Activated CD4-positive, alpha-beta T cell treated with anti-CD3 and anti-CD28 coated beads, Interleukin-2, amount 10 ng/mL, durations not matched to agents 24 days and 14 days (primary cell): ENCODE data around the gene USF3. TPM values are rescaled to one million over a fixed set of nuclear protein-coding genes. Genes with fewer than 3 reads are reported as not detected.
A peak's percentile ranks its signal among the peaks of the same experiment; 100 is the strongest.

ENCODE experiments used
- DNase-seq: peaks from one replicate; pipeline ENCODE4 v3.0.0; 2022
- H3K27ac Mint-ChIP-seq: one replicate; pipeline ENCODE4 v1.8.0; 2022; ENCODE audit warnings: mild to moderate bottlenecking, mixed read lengths
- H3K27me3 Mint-ChIP-seq: one replicate; pipeline ENCODE4 v1.8.0; 2022; ENCODE audit warnings: mixed read lengths
- H3K36me3 Mint-ChIP-seq: one replicate; pipeline ENCODE4 v1.8.0; 2022; ENCODE audit warnings: low read depth, mild to moderate bottlenecking, mixed read lengths
- H3K4me1 Mint-ChIP-seq: one replicate; pipeline ENCODE4 v1.8.0; 2021; ENCODE audit warnings: mixed read lengths
- H3K4me3 Mint-ChIP-seq: one replicate; pipeline ENCODE4 v1.8.0; 2022; ENCODE audit warnings: mild to moderate bottlenecking, moderate library complexity, mixed read lengths
- H3K9me3 Mint-ChIP-seq: one replicate; pipeline ENCODE4 v1.8.0; 2021; ENCODE audit warnings: mixed read lengths
- intact Hi-C: fragments of 100-400 bp; cut with micrococcal nuclease; formaldehyde crosslinking; loops from one replicate; pipeline ENCODE4 v1.15.1; 2023
- total RNA-seq: library from RNA; stranded (reverse); gene quantifications from 2 replicates; pipeline ENCODE4 v1.2.3, GENCODE V29; 2022

USF3 gene, protein sequence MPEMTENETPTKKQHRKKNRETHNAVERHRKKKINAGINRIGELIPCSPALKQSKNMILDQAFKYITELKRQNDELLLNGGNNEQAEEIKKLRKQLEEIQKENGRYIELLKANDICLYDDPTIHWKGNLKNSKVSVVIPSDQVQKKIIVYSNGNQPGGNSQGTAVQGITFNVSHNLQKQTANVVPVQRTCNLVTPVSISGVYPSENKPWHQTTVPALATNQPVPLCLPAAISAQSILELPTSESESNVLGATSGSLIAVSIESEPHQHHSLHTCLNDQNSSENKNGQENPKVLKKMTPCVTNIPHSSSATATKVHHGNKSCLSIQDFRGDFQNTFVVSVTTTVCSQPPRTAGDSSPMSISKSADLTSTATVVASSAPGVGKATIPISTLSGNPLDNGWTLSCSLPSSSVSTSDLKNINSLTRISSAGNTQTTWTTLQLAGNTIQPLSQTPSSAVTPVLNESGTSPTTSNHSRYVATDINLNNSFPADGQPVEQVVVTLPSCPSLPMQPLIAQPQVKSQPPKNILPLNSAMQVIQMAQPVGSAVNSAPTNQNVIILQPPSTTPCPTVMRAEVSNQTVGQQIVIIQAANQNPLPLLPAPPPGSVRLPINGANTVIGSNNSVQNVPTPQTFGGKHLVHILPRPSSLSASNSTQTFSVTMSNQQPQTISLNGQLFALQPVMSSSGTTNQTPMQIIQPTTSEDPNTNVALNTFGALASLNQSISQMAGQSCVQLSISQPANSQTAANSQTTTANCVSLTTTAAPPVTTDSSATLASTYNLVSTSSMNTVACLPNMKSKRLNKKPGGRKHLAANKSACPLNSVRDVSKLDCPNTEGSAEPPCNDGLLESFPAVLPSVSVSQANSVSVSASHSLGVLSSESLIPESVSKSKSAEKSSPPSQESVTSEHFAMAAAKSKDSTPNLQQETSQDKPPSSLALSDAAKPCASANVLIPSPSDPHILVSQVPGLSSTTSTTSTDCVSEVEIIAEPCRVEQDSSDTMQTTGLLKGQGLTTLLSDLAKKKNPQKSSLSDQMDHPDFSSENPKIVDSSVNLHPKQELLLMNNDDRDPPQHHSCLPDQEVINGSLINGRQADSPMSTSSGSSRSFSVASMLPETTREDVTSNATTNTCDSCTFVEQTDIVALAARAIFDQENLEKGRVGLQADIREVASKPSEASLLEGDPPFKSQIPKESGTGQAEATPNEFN (N-terminal part only)
- total RNA-seq = 12.9 and 14.2 TPM in 2 replicates

DNA sequence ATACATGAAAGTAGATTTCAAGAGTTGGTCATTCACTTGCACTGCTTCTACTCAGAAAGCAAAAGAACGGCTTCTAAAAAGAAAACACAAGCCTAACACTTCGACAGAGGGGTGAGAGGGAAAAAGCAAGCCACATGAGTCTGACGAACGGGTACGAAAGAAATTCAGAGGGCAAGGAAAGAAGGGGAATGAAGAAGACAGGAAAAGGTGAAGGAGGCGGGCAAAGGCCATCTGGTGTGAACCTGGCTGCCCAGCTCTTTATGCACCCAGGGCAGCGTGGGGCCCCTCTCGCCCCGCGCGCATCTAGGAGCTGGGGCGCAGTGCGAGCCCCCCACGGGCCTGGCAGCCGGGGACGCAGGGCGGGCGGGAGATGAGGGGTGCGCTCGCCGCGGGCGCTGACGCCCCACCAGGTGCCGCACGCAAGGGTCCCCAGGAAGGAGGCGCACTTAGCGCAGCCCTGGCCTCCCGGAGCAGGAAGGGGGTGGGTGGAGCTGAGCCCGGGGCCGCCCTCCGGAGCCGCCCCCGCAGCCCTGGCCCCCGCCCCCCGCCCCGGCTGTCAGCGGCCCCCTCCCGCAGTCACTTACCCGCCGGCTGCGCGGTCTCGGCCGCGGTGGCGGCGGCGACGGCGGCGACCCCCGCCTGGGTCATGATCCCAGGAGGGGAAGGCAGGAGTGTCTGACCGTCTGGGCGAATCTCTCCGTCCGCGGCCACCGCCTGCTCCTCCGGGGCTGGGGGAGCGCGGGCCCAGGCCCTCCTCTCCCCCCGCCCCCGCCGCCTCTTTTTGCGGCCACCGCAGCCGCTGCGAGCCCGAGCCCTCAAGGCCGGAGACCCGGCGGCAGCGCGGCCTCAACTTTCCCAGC lies at the start of gene USF3:
Gene USF3 (minus strand): TSS at position 857 of the 860 bp plus-strand sequence. CDS start 21,764 bp downstream, outside the sequence.
- peaks cover 27% of the 10 kb centered on the region for H3K4me1 Mint-ChIP-seq
- no peaks in the 10 kb centered on the region for H3K27me3 Mint-ChIP-seq
- H3K4me3 Mint-ChIP-seq = peak within 1 kb of the TSS; percentile 90
- intact Hi-C loops = loop anchor here (1.0 to 5.0 kb wide), 8 partner anchors 51 to 1451 kb away; partner anchors contain the start of genes ATP6V1A, CCDC191, QTRT2 and SIDT1
- no peaks in the 10 kb centered on the region for H3K9me3 Mint-ChIP-seq
- peak within 1 kb of the TSS; percentile 95 for H3K27ac Mint-ChIP-seq
- peaks cover 10% of the 10 kb centered on the region for H3K36me3 Mint-ChIP-seq
- DNase-seq = peak; percentile 94

DNA sequence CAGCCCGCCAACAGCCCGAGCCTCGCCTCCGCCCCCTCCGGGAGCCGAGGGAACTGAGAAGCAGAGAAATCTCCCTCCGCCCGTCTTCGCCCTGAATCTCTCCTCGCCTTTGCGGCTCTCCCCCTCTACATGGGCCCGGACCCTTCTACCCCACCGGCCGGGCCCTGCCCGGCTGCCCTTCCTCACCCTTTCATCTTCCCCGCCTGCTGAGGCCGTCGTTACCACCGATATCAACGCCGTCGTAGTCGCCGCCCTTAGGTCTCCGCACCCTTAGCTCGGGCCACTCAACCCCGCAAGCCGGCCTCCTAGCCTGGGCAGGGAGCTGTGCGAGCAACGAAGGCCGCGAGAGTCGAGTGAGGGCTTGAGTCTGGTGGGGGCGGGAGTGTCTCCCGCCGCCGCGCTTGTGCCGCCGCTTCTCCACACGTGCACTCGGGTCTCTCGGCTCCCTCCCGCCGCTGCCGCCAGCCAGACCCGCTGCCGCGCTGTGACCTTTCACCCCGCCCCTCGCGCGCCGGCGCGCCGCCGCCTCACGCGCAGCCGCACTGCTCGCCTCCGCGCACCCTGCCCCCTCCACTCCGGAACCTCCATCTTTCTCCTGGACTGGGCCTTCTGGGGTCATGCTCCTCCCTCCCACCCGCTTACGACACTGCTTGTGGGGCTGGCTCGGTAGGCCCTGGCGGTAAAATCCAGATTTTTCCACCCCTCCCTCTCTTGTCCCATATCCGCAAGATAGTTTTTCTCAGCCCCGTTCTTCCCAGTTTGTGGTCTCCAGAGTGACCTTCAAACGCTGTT lies 49.5 kb upstream of the USF3 start, which contains the start of gene NAA50:
Gene NAA50 (minus strand): TSS at position 494 of the 792 bp plus-strand sequence. CDS start 300 bp downstream, at position 194.
- peak; percentile 96 for DNase-seq
- Mint-ChIP-seq H3K9me3 (no peaks in the 10 kb centered on the region), H3K36me3 (peaks cover 22% of the 10 kb centered on the region), H3K4me1 (peaks cover 60% of the 10 kb centered on the region), H3K27me3 (no peaks in the 10 kb centered on the region), H3K4me3 (peak within 1 kb of the TSS; percentile 89), H3K27ac (peak within 1 kb of the TSS; percentile 99)
- intact Hi-C loops = loop anchor here (1.0 to 10.0 kb wide), 12 partner anchors 10 to 1183 kb away; partner anchors contain the start of genes CCDC191, QTRT2, SLC35A5 and SPICE1

GRCh38 chr3:113744941-113745755 lies 48.7 kb upstream of the USF3 start:
- peak; percentile 93 for DNase-seq
- no peaks in the 10 kb centered on the region for H3K27me3 Mint-ChIP-seq
- H3K4me1 Mint-ChIP-seq = peaks cover 62% of the 10 kb centered on the region
- intact Hi-C loops = loop anchor here (1.0 to 10.0 kb wide), 11 partner anchors 9 to 773 kb away; partner anchors contain the start of genes CCDC191, QTRT2, SPICE1 and ZDHHC23
- peaks cover 22% of the 10 kb centered on the region for H3K36me3 Mint-ChIP-seq
- peak overlapping the region; percentile 99 for H3K27ac Mint-ChIP-seq
- no peaks in the 10 kb centered on the region for H3K9me3 Mint-ChIP-seq
- peak overlapping the region; percentile 89 for H3K4me3 Mint-ChIP-seq

- intact Hi-C loops = loop anchor here (10.0 kb wide), 1 partner anchor 582 kb away; no protein-coding TSS in a partner anchor
- peaks cover 53% of the 10 kb centered on the region for H3K4me1 Mint-ChIP-seq
- H3K27me3 Mint-ChIP-seq = no peaks in the 10 kb centered on the region
- no peak for DNase-seq
- no peak overlapping the region for H3K27ac Mint-ChIP-seq
- H3K36me3 Mint-ChIP-seq = peaks cover 22% of the 10 kb centered on the region
- peak overlapping the region; percentile 89 for H3K4me3 Mint-ChIP-seq
- H3K9me3 Mint-ChIP-seq = no peaks in the 10 kb centered on the region
Measured at GRCh38 chr3:113743006-113743630, 46.7 kb upstream of the USF3 start.

- DNase-seq = no peak
- peaks cover 22% of the 10 kb centered on the region for H3K36me3 Mint-ChIP-seq
- H3K4me3 Mint-ChIP-seq = no peak overlapping the region
- intact Hi-C loops = loop anchor here (10.0 kb wide), 1 partner anchor 583 kb away; no protein-coding TSS in a partner anchor
- peaks cover 59% of the 10 kb centered on the region for H3K4me1 Mint-ChIP-seq
- H3K9me3 Mint-ChIP-seq = no peaks in the 10 kb centered on the region
- H3K27ac Mint-ChIP-seq = no peak overlapping the region
- no peaks in the 10 kb centered on the region for H3K27me3 Mint-ChIP-seq
Measured at GRCh38 chr3:113741620-113742019, 45.2 kb upstream of the USF3 start.

- DNase-seq = no peak
- Mint-ChIP-seq H3K9me3 (no peaks in the 10 kb centered on the region), H3K27ac (no peak overlapping the region), H3K4me1 (peaks cover 59% of the 10 kb centered on the region), H3K27me3 (no peaks in the 10 kb centered on the region), H3K4me3 (no peak overlapping the region), H3K36me3 (peaks cover 22% of the 10 kb centered on the region)
- intact Hi-C loops = loop anchor here (10.0 kb wide), 1 partner anchor 584 kb away; no protein-coding TSS in a partner anchor
Measured at GRCh38 chr3:113741086-113741485, 44.6 kb upstream of the USF3 start.

DNA sequence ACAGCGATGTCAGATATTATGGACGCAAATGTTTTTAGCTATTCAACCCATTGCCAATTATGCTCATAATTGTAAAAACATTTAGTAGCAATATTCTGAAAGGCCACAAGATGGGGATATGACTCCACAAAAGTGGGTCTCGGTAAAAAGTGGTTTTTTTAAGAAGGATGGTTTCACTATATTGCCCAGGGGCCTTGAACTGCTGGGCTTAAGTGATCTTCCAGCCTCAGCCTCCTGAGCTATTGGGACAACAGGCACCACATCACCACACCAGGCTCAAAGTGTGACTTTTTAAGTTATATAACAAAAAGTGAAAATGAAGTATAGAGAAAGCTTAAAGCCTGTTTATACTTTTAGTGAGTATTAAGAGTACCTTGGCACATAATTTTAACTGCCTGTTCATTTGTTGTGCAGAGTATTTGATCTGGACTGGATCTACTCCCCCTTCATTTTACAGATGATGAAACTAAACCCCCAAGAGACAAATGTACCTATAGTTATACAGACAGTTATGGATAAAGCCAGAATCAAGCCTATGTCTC lies 40.2 kb upstream of the USF3 start:
- no peaks in the 10 kb centered on the region for H3K27me3 Mint-ChIP-seq
- peaks cover 5% of the 10 kb centered on the region for H3K36me3 Mint-ChIP-seq
- peak; percentile 81 for DNase-seq
- intact Hi-C loops = loop anchor here (1.0 to 5.0 kb wide), 5 partner anchors 9 to 416 kb away; partner anchors contain the start of gene GRAMD1C
- peak overlapping the region; percentile 20 for H3K27ac Mint-ChIP-seq
- H3K4me1 Mint-ChIP-seq = peaks cover 43% of the 10 kb centered on the region
- H3K9me3 Mint-ChIP-seq = no peaks in the 10 kb centered on the region
- no peak overlapping the region for H3K4me3 Mint-ChIP-seq

GRCh38 chr3:113731694-113732093 lies 35.3 kb upstream of the USF3 start:
- peaks cover 19% of the 10 kb centered on the region for H3K36me3 Mint-ChIP-seq

DNA sequence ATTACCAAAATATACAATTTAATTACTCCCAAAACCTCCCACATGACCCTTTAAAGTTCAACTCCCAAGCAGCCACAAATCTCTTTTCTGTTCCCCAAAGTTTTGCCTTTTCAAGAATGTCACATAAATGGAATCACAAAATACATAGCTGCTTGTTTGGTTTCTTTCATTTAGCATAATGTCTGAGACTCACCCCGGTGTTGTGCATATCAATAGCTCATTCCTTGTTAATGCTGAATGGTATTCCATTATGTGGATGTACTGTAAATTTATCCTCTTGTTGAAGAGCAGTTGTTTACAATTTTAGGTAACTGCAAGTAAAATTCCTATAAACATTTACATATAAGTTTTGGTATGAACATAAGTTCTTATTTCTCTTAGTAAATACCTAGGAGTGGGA lies 34.1 kb upstream of the USF3 start:
- DNase-seq = no peak
- H3K9me3 Mint-ChIP-seq = no peaks in the 10 kb centered on the region
- no peak overlapping the region for H3K4me3 Mint-ChIP-seq
- intact Hi-C loops = no loop called here
- peaks cover 20% of the 10 kb centered on the region for H3K4me1 Mint-ChIP-seq
- H3K27ac Mint-ChIP-seq = no peak overlapping the region
- H3K36me3 Mint-ChIP-seq = peaks cover 21% of the 10 kb centered on the region
- H3K27me3 Mint-ChIP-seq = no peaks in the 10 kb centered on the region

More at GRCh38 chr3:113731694-113732093, 35.3 kb upstream of the USF3 start:
- H3K27ac Mint-ChIP-seq = no peak overlapping the region
- H3K4me3 Mint-ChIP-seq = no peak overlapping the region
- peaks cover 24% of the 10 kb centered on the region for H3K4me1 Mint-ChIP-seq
- DNase-seq = no peak
- intact Hi-C loops = no loop called here
- H3K27me3 Mint-ChIP-seq = no peaks in the 10 kb centered on the region
- no peaks in the 10 kb centered on the region for H3K9me3 Mint-ChIP-seq

DNA sequence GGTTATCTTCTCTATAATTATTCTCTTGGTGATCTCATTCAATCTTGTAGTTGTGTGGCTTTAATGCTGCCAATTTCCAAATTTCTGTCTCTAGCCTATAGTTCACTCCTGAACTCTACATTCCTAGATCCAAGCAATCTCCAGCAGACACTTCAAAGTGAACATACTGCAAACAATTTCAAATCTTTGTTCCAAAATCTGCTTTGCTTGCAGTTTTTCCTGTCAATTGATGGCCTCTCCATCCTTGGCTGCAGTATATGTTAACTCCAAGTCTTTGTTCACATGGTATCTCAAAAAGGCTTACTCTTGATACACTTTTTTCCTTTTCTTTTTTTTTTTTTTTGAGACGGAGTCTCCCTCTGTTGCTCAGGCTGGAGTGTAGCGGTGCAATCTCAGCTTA lies 32.2 kb upstream of the USF3 start:
- Mint-ChIP-seq H3K36me3 (peaks cover 28% of the 10 kb centered on the region), H3K9me3 (no peaks in the 10 kb centered on the region), H3K4me1 (peaks cover 21% of the 10 kb centered on the region), H3K27ac (no peak overlapping the region), H3K27me3 (no peaks in the 10 kb centered on the region), H3K4me3 (no peak overlapping the region)
- DNase-seq = no peak
- intact Hi-C loops = no loop called here
